Bronchial epithelial cell (primary cell): ENCODE results near the gene METTL22. TPM values are rescaled to one million over a fixed set of nuclear protein-coding genes. Genes with fewer than 3 reads are reported as not detected.

ENCODE experiments used
- DNase-seq: peaks from one replicate; pipeline ENCODE4 v3.0.0-alpha.2; 2010; ENCODE audit warnings: low read depth
- FAIRE-seq: peaks from 2 replicates; lab custom pipeline; 2011; peaks lifted over from hg19 to GRCh38; lab: Jason Lieb, UNC
- H3K27me3 ChIP-seq: 2 replicates; pipeline ENCODE4 v1.5.1; 2011; ENCODE audit warnings: low read length; ENCODE audit not compliant: control insufficient read depth, insufficient read depth
- H3K36me3 ChIP-seq: 2 replicates; pipeline ENCODE4 v1.5.1; 2011; ENCODE audit warnings: low read length; ENCODE audit not compliant: control insufficient read depth, insufficient read depth
- H3K4me3 ChIP-seq: 2 replicates; pipeline ENCODE4 v1.5.1; 2011; ENCODE audit warnings: mild to moderate bottlenecking, low read depth, low read length, control low read depth
- CTCF ChIP-seq: IDR thresholded peaks from 2 replicates; pipeline ENCODE4 v1.5.1; 2011; ENCODE audit warnings: mild to moderate bottlenecking, moderate library complexity, low read length, control low read depth, inconsistent platforms; ENCODE audit not compliant: insufficient read depth, severe bottlenecking
- total RNA-seq: library from RNA; depleted of rRNA; stranded (reverse); fragments of >200 nt; gene quantifications from 2 replicates; pipeline ENCODE4 v1.2.1, GENCODE V29; 2014

Gene METTL22
- total RNA-seq, 1 donor from 2014 or later, result 14.5 TPM

GRCh38 chr16:8645831-8646230 is 24.3 kb downstream of the METTL22 start:
- no peak for TF ChIP-seq CTCF
- DNase-seq, result peak; percentile 86
- peak; percentile 81 for FAIRE-seq
- Histone ChIP-seq H3K4me3 (no peak overlapping the region), H3K27me3 (no peaks in the 10 kb centered on the region), H3K36me3 (peaks cover 24% of the 10 kb centered on the region)

- FAIRE-seq (no peak), DNase-seq (peak; percentile 9)
- Histone ChIP-seq H3K36me3 (peaks cover 20% of the 10 kb centered on the region), H3K27me3 (no peaks in the 10 kb centered on the region), H3K4me3 (no peak overlapping the region)
- no peak for TF ChIP-seq CTCF
Observed at GRCh38 chr16:8646326-8647053, 25.0 kb downstream of the METTL22 start.

GRCh38 chr16:8647721-8648318 is 26.3 kb downstream of the METTL22 start:
- H3K36me3 ChIP-seq, result peaks cover 14% of the 10 kb centered on the region
- FAIRE-seq, result no peak

GRCh38 chr16:8648877-8649276 is 27.4 kb downstream of the METTL22 start:
- Histone ChIP-seq H3K4me3 (no peak overlapping the region), H3K27me3 (no peaks in the 10 kb centered on the region), H3K36me3 (peaks cover 14% of the 10 kb centered on the region)
- FAIRE-seq (no peak), DNase-seq (no peak)
- TF ChIP-seq CTCF, result no peak

More at GRCh38 chr16:8647721-8648318, 26.3 kb downstream of the METTL22 start:
- no peak for DNase-seq
- Histone ChIP-seq H3K4me3 (no peak overlapping the region), H3K27me3 (no peaks in the 10 kb centered on the region)
- TF ChIP-seq CTCF, result no peak

- no peak overlapping the region for H3K4me3 ChIP-seq
- H3K36me3 ChIP-seq, result peaks cover 8% of the 10 kb centered on the region
- FAIRE-seq (no peak), DNase-seq (no peak)
- H3K27me3 ChIP-seq, result no peaks in the 10 kb centered on the region
- no peak for TF ChIP-seq CTCF
Observed at GRCh38 chr16:8649829-8650554, 28.5 kb downstream of the METTL22 start.
